HepG2 (cell line): Measurements from ENCODE around the gene NDUFB8. TPM values are rescaled to one million over a fixed set of nuclear protein-coding genes. Genes with fewer than 3 reads are reported as not detected.

Experiments
- ATAC-seq: fragments of 200-7000 bp; cut with Tn5 transposase; 3 replicates; pipeline ENCODE4 v1.9.1; 2020; ENCODE audit warnings: mild to moderate bottlenecking, moderate library complexity
- BruUV-seq: library from RNA; stranded (reverse); fragments of 400-500 nt; replicated peaks from 2 replicates; lab custom pipeline; 2021; lab: Mats Ljungman, UMichigan
- CTCF ChIA-PET: fragments of 300-600 bp; formaldehyde crosslinking; extraction: SDS; loops from one replicate; lab custom pipeline; 2021; ENCODE audit warnings: low total read pairs, inconsistent platforms, low intra/inter-chr PET ratio; lab: Yijun Ruan, JAX
- POLR2A ChIA-PET: fragments of 350-600 bp; sonication (Branson Sonifier 250); formaldehyde crosslinking; loops from one replicate; lab custom pipeline; 2020; ENCODE audit warnings: antibody characterized with exemption, inconsistent platforms; lab: Yijun Ruan, JAX
- DNase-seq: peaks from one replicate; pipeline ENCODE4 v3.0.0-alpha.2; 2015; ENCODE audit warnings: low spot score
- FAIRE-seq: peaks from 3 replicates; lab custom pipeline; 2011; peaks lifted over from hg19 to GRCh38; lab: Jason Lieb, UNC
- H2AFZ ChIP-seq: one replicate; pipeline ENCODE4 v1.6.1; 2011; ENCODE audit warnings: low read length, inconsistent platforms
- H3K27ac ChIP-seq: fragments of 300-600 bp; 3 replicates; pipeline ENCODE4 v1.8.0; 2011; ENCODE audit warnings: mixed run types, mild to moderate bottlenecking, mixed read lengths, low read length, inconsistent platforms; ENCODE audit not compliant: insufficient read depth; ENCODE audit errors: extremely low read length
- H3K27me3 ChIP-seq, 2 experiments: fragments of 200-600 bp in 1 of 2; 2 replicates in 1 of 2; 3 replicates in 1 of 2; pipeline versions ENCODE4 v1.6.0 to v1.8.0; 2011; ENCODE audit warnings: low read length in 2 of 2, mild to moderate bottlenecking in 2 of 2, moderate library complexity in 2 of 2, inconsistent platforms in 1 of 2; ENCODE audit not compliant: insufficient read depth in 2 of 2, control insufficient read depth in 1 of 2
- H3K36me3 ChIP-seq, 2 experiments: fragments of 200-600 bp in 1 of 2; replicated peaks in 1 of 2; 2 replicates in 1 of 2; 3 replicates in 1 of 2; pipeline versions ENCODE4 v1.5.1 to v1.8.0; 2011; ENCODE audit warnings: low read length in 2 of 2, inconsistent platforms in 1 of 2; ENCODE audit not compliant: insufficient read depth in 2 of 2, control insufficient read depth in 1 of 2
- H3K4me1 ChIP-seq: 2 replicates; pipeline ENCODE4 v1.5.1; 2012; ENCODE audit warnings: low read length, inconsistent platforms; ENCODE audit not compliant: insufficient read depth
- H3K4me2 ChIP-seq: 2 replicates; pipeline ENCODE4 v1.6.0; 2011; ENCODE audit warnings: low read depth, low read length, inconsistent platforms
- H3K4me3 ChIP-seq, 3 experiments: fragments of 200-600 bp in 1 of 3; sonication (generic), shearing (Covaris generic) in 1 of 3; replicated peaks in 1 of 3; 2 replicates each; pipeline ENCODE4 v1.5.1; 2011 to 2016; ENCODE audit warnings: low read length in 3 of 3, inconsistent platforms in 2 of 3, low read depth in 2 of 3, mild to moderate bottlenecking in 2 of 3, control low read depth in 1 of 3, mixed read lengths in 1 of 3; ENCODE audit not compliant: insufficient read depth in 1 of 3
- H3K79me2 ChIP-seq: one replicate; pipeline ENCODE4 v1.6.1; 2011; ENCODE audit warnings: low read length, inconsistent platforms; ENCODE audit not compliant: insufficient read depth
- H3K9ac ChIP-seq: 2 replicates; pipeline ENCODE4 v1.6.0; 2011; ENCODE audit warnings: mild to moderate bottlenecking, low read depth, low read length, inconsistent platforms; ENCODE audit not compliant: insufficient read depth
- H3K9me3 ChIP-seq: 2 replicates; pipeline ENCODE4 v1.5.1; 2012; ENCODE audit warnings: mild to moderate bottlenecking, low read length
- H4K20me1 ChIP-seq: 2 replicates; pipeline ENCODE4 v1.6.0; 2011; ENCODE audit warnings: inconsistent platforms, mild to moderate bottlenecking, low read length, moderate library complexity; ENCODE audit not compliant: insufficient read depth
- ZNF563 ChIP-seq: sonication (generic); formaldehyde crosslinking; IDR thresholded peaks from 2 replicates; pipeline ENCODE4 v1.8.0; 2022; ENCODE audit warnings: mild to moderate bottlenecking, moderate library complexity, missing genetic modification reagents
- WGBS: methylation state at CpG from one replicate; pipeline ENCODE4 v1.1.6; 2017; ENCODE audit warnings: low lambda C conversion rate; 5-methylcytosine and 5-hydroxymethylcytosine counted together
- in situ Hi-C: cut with HindIII; loops from 2 replicates; pipeline ENCODE4 v1.10.0; 2017; ENCODE audit warnings: low pct_unique_long_range_greater_than_20kb; ENCODE audit not compliant: extremely low pct_ligation_motif_present
- intact Hi-C: fragments of 100-400 bp; cut with micrococcal nuclease; formaldehyde crosslinking; loops from one replicate; pipeline ENCODE4 v1.10.0; 2022; ENCODE audit not compliant: unreplicated experiment
- polyA plus RNA-seq, 8 experiments: library from polyadenylated mRNA; depleted of rRNA in 3 of 8; stranded (reverse) in 7 of 8; unstranded in 1 of 8; fragments of >200 nt; fragmentation: Illumina TruSeq in 4 of 8; extraction: Trizol in 4 of 8; gene quantifications; 2 replicates each; pipeline versions ENCODE4 v1.2.1 to v1.2.3, GENCODE V29; 2011 to 2016; ENCODE audit warnings: low read depth in 4 of 8, missing spikeins in 1 of 8, mixed read lengths in 1 of 8; ENCODE audit not compliant: insufficient read depth in 1 of 8
- total RNA-seq, 5 experiments: library from RNA; depleted of rRNA; stranded (reverse); fragments of >200 nt; fragmentation: Illumina TruSeq; extraction: Trizol; gene quantifications; 2 replicates each; pipeline ENCODE4 v1.2.3, GENCODE V29; 2016; ENCODE audit warnings: low read depth in 1 of 5
- TF ChIP-seq, protein P1 (sequence below): sonication (generic); formaldehyde crosslinking; IDR thresholded peaks from 2 replicates; pipeline ENCODE4 v1.4.0; 2020; ENCODE audit warnings: missing genetic modification reagents, borderline replicate concordance
- TF ChIP-seq, protein P2 (sequence below), 2 experiments: IDR thresholded peaks; 2 replicates each; pipeline ENCODE4 v1.6.1; 2011 to 2012; ENCODE audit warnings: low read length in 2 of 2, borderline replicate concordance in 1 of 2, low read depth in 1 of 2, mild to moderate bottlenecking in 1 of 2, moderate library complexity in 1 of 2
- TF ChIP-seq, protein P3 (sequence below): sonication (generic); formaldehyde crosslinking; IDR thresholded peaks from 2 replicates; pipeline ENCODE4 v1.4.0; 2020; ENCODE audit warnings: missing genetic modification reagents

The NDUFB8 gene
- total and polyA plus RNA-seq, 2 of the 13 experiments (the other 11 are each of a cell fraction or from before 2014, with no cell fraction given), result 210 to 216 TPM

DNA sequence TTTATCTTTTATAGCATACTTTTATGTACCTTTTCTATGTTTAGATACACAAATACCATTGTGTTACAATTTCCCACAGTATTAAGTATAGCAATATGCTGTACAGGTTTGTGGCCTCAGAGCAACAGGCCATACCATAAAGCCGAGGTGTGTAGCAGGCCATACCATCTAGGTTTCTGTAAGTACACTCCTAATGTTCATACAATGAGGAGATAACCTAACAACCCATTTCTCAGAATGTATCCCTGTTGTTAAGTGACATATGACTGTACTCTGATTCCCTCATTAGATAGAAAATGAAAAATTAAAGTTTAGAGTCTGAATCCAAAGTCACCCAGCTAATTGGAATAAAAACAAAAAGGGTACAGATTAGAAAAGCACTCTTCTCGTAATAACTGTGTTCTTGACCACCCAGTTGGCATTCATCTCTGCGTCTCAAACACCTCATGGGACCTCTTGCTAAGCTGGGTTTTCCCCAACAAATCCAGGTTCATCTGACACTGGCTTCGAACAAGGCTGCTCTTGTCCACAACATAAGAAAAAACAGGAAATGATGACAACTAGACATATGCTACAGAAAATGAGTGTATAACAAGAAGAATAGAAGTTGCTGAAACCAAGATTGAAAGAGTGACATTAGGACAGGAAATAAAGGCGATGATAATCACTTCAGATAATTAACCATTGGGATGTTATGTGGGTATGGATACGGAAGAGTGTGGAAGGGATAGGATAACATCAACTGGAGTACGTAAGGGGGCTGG lies 1.4 kb downstream of the NDUFB8 start:
- WGBS, result 90% methylated on average over 7 of the region's 7 CpGs
- no peaks in the 10 kb centered on the region; a peak in 1 of 5 replicates for H3K27me3 ChIP-seq
- no peak for ATAC-seq
- H3K27ac ChIP-seq, result no peak overlapping the region
- DNase-seq, result no peak
- in situ Hi-C loops, result no loop called here
- H3K4me2 ChIP-seq, result peak overlapping the region; percentile 99
- TF ChIP-seq ZNF563 (CRISPR knock-in tag), result no peak
- TF ChIP-seq, all 625 proteins: peak for 0
- no peak for FAIRE-seq
- ChIA-PET CTCF (no interaction called here), POLR2A (no interaction called here)
- BruUV-seq, result TSS peak; percentile 58
- Histone ChIP-seq H3K9ac (peak overlapping the region; percentile 79; the same call in 1 of the 2 replicates), H3K36me3 (peaks cover 4 to 26% of the 10 kb centered on the region in 2 experiments), H3K79me2 (peaks cover 18% of the 10 kb centered on the region), H3K4me3 (peak overlapping the region; percentile 73 to 87 (median 86); a peak in 5 of 6 replicates), H3K9me3 (no peaks in the 10 kb centered on the region), H2AFZ (no peak overlapping the region), H3K4me1 (peaks cover 24% of the 10 kb centered on the region), H4K20me1 (no peaks in the 10 kb centered on the region)
- intact Hi-C loops, result no loop called here

DNA sequence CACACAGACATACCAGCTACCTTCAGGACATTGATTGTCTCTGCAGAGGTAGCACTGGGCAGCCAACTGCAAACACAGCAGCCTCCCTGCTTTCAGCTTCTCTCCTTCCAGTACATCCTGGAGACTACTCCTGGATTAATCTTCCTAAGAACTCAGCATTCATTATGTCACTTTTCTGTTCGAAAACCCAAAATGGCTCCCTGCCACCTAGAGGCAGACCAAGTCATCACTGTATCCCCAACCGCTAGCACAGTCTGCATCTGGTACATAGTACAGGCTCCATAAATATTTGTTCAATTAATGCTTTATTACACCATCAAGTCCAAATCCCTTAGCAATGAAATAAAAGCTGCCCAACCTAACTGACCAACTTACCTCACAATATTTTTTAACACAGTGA lies 5.0 kb downstream of the NDUFB8 start:
- in situ Hi-C loops, result no loop called here
- Histone ChIP-seq H3K27ac (no peak overlapping the region), H3K4me2 (no peak overlapping the region), H3K4me3 (no peak overlapping the region), H3K79me2 (peaks cover 14% of the 10 kb centered on the region), H4K20me1 (no peaks in the 10 kb centered on the region), H2AFZ (no peak overlapping the region), H3K9ac (no peak overlapping the region), H3K9me3 (no peaks in the 10 kb centered on the region), H3K4me1 (peaks cover 22% of the 10 kb centered on the region), H3K36me3 (peaks cover 4 to 28% of the 10 kb centered on the region in 2 experiments), H3K27me3 (no peaks in the 10 kb centered on the region; a peak in 1 of 5 replicates)
- ATAC-seq (peak; percentile 19; the same call in 1 of the 3 replicates), FAIRE-seq (no peak), DNase-seq (no peak)
- no TSS peak for BruUV-seq
- intact Hi-C loops, result no loop called here
- CTCF ChIA-PET, result no interaction called here
- POLR2A ChIA-PET, result interaction anchor here (0.5 kb wide), 1 partner anchor 10 kb away, joined by 3 read pairs; no protein-coding TSS in a partner anchor
- WGBS, result 97% methylated on average over 2 of the region's 2 CpGs
- TF ChIP-seq, protein P1, sequence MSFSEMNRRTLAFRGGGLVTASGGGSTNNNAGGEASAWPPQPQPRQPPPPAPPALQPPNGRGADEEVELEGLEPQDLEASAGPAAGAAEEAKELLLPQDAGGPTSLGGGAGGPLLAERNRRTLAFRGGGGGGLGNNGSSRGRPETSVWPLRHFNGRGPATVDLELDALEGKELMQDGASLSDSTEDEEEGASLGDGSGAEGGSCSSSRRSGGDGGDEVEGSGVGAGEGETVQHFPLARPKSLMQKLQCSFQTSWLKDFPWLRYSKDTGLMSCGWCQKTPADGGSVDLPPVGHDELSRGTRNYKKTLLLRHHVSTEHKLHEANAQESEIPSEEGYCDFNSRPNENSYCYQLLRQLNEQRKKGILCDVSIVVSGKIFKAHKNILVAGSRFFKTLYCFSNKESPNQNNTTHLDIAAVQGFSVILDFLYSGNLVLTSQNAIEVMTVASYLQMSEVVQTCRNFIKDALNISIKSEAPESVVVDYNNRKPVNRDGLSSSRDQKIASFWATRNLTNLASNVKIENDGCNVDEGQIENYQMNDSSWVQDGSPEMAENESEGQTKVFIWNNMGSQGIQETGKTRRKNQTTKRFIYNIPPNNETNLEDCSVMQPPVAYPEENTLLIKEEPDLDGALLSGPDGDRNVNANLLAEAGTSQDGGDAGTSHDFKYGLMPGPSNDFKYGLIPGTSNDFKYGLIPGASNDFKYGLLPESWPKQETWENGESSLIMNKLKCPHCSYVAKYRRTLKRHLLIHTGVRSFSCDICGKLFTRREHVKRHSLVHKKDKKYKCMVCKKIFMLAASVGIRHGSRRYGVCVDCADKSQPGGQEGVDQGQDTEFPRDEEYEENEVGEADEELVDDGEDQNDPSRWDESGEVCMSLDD (CRISPR knock-in tag), result no peak
- TF ChIP-seq, protein P2, sequence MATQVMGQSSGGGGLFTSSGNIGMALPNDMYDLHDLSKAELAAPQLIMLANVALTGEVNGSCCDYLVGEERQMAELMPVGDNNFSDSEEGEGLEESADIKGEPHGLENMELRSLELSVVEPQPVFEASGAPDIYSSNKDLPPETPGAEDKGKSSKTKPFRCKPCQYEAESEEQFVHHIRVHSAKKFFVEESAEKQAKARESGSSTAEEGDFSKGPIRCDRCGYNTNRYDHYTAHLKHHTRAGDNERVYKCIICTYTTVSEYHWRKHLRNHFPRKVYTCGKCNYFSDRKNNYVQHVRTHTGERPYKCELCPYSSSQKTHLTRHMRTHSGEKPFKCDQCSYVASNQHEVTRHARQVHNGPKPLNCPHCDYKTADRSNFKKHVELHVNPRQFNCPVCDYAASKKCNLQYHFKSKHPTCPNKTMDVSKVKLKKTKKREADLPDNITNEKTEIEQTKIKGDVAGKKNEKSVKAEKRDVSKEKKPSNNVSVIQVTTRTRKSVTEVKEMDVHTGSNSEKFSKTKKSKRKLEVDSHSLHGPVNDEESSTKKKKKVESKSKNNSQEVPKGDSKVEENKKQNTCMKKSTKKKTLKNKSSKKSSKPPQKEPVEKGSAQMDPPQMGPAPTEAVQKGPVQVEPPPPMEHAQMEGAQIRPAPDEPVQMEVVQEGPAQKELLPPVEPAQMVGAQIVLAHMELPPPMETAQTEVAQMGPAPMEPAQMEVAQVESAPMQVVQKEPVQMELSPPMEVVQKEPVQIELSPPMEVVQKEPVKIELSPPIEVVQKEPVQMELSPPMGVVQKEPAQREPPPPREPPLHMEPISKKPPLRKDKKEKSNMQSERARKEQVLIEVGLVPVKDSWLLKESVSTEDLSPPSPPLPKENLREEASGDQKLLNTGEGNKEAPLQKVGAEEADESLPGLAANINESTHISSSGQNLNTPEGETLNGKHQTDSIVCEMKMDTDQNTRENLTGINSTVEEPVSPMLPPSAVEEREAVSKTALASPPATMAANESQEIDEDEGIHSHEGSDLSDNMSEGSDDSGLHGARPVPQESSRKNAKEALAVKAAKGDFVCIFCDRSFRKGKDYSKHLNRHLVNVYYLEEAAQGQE (IDR thresholded peaks at IDR 0.05; ENCODE audit: borderline replicate concordance in 1 of 2, low read depth in 1 of 2, low read length in 2 of 2), result no peak
- TF ChIP-seq, protein P3, sequence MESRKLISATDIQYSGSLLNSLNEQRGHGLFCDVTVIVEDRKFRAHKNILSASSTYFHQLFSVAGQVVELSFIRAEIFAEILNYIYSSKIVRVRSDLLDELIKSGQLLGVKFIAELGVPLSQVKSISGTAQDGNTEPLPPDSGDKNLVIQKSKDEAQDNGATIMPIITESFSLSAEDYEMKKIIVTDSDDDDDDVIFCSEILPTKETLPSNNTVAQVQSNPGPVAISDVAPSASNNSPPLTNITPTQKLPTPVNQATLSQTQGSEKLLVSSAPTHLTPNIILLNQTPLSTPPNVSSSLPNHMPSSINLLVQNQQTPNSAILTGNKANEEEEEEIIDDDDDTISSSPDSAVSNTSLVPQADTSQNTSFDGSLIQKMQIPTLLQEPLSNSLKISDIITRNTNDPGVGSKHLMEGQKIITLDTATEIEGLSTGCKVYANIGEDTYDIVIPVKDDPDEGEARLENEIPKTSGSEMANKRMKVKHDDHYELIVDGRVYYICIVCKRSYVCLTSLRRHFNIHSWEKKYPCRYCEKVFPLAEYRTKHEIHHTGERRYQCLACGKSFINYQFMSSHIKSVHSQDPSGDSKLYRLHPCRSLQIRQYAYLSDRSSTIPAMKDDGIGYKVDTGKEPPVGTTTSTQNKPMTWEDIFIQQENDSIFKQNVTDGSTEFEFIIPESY (CRISPR knock-in tag), result peak; percentile 42; the same call in 1 of the 2 replicates
